Mesenchymal stem cell (in vitro differentiated cells and primary cell): ENCODE results near the gene SPATA24.
"Not testable (repeated sequence)": the region's sequence is repeated elsewhere in the genome, so short reads cannot be mapped to it uniquely, and the experiment has no call there.

Experiments
- DNase-seq: peaks from one replicate; pipeline ENCODE4 v3.0.0-alpha.2; 2013
- H2AFZ ChIP-seq: one replicate; pipeline ENCODE4 v1.6.1; 2013; ENCODE audit warnings: low read depth, mild to moderate bottlenecking, control low read depth, inconsistent platforms, low read length, moderate library complexity
- H2AK5ac ChIP-seq: 2 replicates; pipeline ENCODE4 v1.6.1; 2013; ENCODE audit warnings: low read length, moderate library complexity, mild to moderate bottlenecking, inconsistent platforms; ENCODE audit not compliant: severe bottlenecking
- H2BK120ac ChIP-seq: one replicate; pipeline ENCODE4 v1.6.1; 2013; ENCODE audit warnings: low read depth, mild to moderate bottlenecking, inconsistent platforms, low read length, moderate library complexity
- H2BK12ac ChIP-seq, 2 experiments: one replicate each; pipeline ENCODE4 v1.6.1; 2013; ENCODE audit warnings: inconsistent platforms in 2 of 2, low read length in 2 of 2, mild to moderate bottlenecking in 2 of 2, moderate library complexity in 2 of 2, control low read depth in 1 of 2
- H2BK15ac ChIP-seq: one replicate; pipeline ENCODE4 v1.6.1; 2013; ENCODE audit warnings: mild to moderate bottlenecking, low read depth, inconsistent platforms; ENCODE audit not compliant: poor library complexity, severe bottlenecking
- H2BK5ac ChIP-seq: 2 replicates; pipeline ENCODE4 v1.6.1; 2013; ENCODE audit warnings: low read depth, mild to moderate bottlenecking, low read length, control low read depth, inconsistent platforms; ENCODE audit not compliant: poor library complexity, severe bottlenecking
- H3K14ac ChIP-seq, 2 experiments: one replicate each; pipeline ENCODE4 v1.6.1; 2013; ENCODE audit warnings: inconsistent platforms in 2 of 2, low read length in 2 of 2, control low read depth in 1 of 2, mild to moderate bottlenecking in 1 of 2, moderate library complexity in 1 of 2
- H3K18ac ChIP-seq, 2 experiments: one replicate each; pipeline ENCODE4 v1.6.1; 2013; ENCODE audit warnings: inconsistent platforms in 2 of 2, low read length in 2 of 2, control low read depth in 1 of 2, low read depth in 1 of 2, mild to moderate bottlenecking in 1 of 2
- H3K23ac ChIP-seq, 2 experiments: one replicate each; pipeline ENCODE4 v1.6.1; 2013; ENCODE audit warnings: inconsistent platforms in 2 of 2, low read length in 2 of 2, mild to moderate bottlenecking in 2 of 2, moderate library complexity in 2 of 2, control low read depth in 1 of 2
- H3K27ac ChIP-seq: 2 replicates; pipeline ENCODE4 v1.5.1; 2013; ENCODE audit warnings: mild to moderate bottlenecking, moderate library complexity, low read length, control low read depth, inconsistent platforms; ENCODE audit not compliant: poor library complexity, severe bottlenecking
- H3K27me3 ChIP-seq, 2 experiments: 2 replicates each; pipeline versions ENCODE4 v1.6.1 to v1.7.0; 2013; ENCODE audit warnings: low read length in 2 of 2, mild to moderate bottlenecking in 2 of 2, moderate library complexity in 2 of 2, control low read depth in 1 of 2, inconsistent platforms in 1 of 2; ENCODE audit not compliant: control insufficient read depth in 1 of 2, insufficient read depth in 1 of 2
- H3K36me3 ChIP-seq, 2 experiments: 2 replicates each; pipeline versions ENCODE4 v1.6.1 to v1.7.0; 2013; ENCODE audit warnings: low read length in 2 of 2, control low read depth in 1 of 2, inconsistent platforms in 1 of 2, low read depth in 1 of 2, mild to moderate bottlenecking in 1 of 2; ENCODE audit not compliant: insufficient read depth in 2 of 2, control insufficient read depth in 1 of 2
- H3K4ac ChIP-seq, 2 experiments: one replicate each; pipeline ENCODE4 v1.6.1; 2013; ENCODE audit warnings: inconsistent platforms in 2 of 2, low read length in 2 of 2, mild to moderate bottlenecking in 2 of 2, moderate library complexity in 2 of 2, control low read depth in 1 of 2, low read depth in 1 of 2
- H3K4me1 ChIP-seq: 2 replicates; pipeline ENCODE4 v1.6.1; 2013; ENCODE audit warnings: low read depth, low read length, control low read depth; ENCODE audit not compliant: control insufficient read depth, insufficient read depth
- H3K4me2 ChIP-seq: 2 replicates; pipeline ENCODE4 v1.6.1; 2013; ENCODE audit warnings: low read length, mild to moderate bottlenecking, inconsistent platforms; ENCODE audit not compliant: poor library complexity, severe bottlenecking
- H3K4me3 ChIP-seq, 2 experiments: 2 replicates each; pipeline versions ENCODE4 v1.5.1 to v1.7.0; 2013; ENCODE audit warnings: low read length in 2 of 2, mild to moderate bottlenecking in 2 of 2, control low read depth in 1 of 2, low read depth in 1 of 2; ENCODE audit not compliant: insufficient read depth in 1 of 2
- H3K79me1 ChIP-seq: replicated peaks from 2 replicates; pipeline ENCODE4 v1.6.1; 2013; ENCODE audit warnings: mild to moderate bottlenecking, control low read depth, low read length, inconsistent platforms; ENCODE audit not compliant: poor library complexity, severe bottlenecking
- H3K9ac ChIP-seq: 2 replicates; pipeline ENCODE4 v1.7.0; 2013; ENCODE audit warnings: mild to moderate bottlenecking, low read length, moderate library complexity
- H3K9me3 ChIP-seq: 2 replicates; pipeline ENCODE4 v1.7.0; 2013; ENCODE audit warnings: mild to moderate bottlenecking, low read length; ENCODE audit not compliant: control insufficient read depth
- H4K8ac ChIP-seq: one replicate; pipeline ENCODE4 v1.6.1; 2013; ENCODE audit warnings: inconsistent platforms, mild to moderate bottlenecking, low read length, moderate library complexity
- H4K91ac ChIP-seq: one replicate; pipeline ENCODE4 v1.6.1; 2013; ENCODE audit warnings: mild to moderate bottlenecking, low read length, inconsistent platforms
- WGBS: methylation state at CpG from one replicate; pipeline ENCODE4 v1.1.7; 2013; ENCODE audit warnings: mixed read lengths; 5-methylcytosine and 5-hydroxymethylcytosine counted together

The SPATA24 gene

DNA sequence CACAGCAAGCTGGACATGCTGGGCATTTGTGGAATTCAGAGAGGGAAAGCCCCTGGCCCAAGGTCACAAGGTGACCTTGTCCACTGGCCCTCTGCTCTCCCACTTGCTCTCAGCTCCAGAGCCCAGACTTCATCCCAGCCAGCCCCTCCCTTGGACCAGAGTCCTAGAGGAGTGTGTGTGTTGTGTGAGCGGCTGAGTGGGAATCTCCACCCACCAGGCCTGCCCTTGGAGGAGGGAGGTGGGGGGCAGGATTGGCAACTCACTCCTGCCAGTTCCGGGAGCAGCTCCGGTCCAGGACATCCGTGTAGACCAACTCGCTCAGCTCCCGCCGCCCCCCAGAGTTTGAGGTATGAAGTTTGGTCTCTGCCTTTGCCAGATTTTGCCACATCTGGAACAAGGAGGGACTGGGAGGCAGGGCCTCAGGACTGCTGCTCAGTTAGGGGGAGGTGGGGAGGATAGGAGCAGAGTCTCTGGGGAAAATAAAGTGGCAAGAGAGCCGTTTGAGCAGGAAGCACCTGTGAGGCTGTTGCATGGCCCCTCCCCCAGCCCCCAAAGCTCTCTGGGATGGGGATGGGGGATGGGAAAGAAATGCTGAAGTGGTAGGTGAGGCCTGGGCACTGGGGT lies 15.6 kb downstream of the SPATA24 start:
- 40% methylated on average over 7 of the region's 8 CpGs for WGBS
- no peak overlapping the region for H3K4me3 ChIP-seq

DNA sequence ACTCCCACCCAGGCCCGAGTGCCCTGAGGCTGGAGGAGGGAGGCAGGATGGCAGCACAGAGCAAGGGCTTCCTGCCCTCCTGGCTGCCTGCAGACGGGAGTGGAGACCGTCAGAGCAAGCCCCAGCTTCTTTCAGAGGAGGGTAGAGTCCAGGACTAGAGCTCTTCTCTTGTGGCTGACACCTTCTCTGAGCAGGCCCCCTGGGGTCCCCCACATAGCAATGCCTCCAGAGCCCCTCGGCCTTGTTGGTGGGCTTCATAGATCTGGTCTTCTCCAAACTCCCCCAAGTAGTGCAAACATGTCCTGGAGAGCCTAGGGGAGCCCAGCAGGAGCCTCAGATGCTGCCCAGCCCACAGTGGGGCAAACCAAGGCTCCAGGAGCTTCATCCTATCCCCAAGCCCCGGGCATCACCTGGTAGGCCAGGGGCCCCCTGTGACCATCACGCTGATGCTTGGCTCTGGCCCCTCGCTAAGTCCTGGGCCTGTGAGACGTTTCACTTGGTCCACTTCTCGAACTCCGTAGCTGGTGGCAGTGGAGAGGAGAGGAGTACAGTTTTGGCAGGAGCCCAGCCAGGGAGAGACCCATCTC lies 16.2 kb downstream of the SPATA24 start:
- Histone ChIP-seq H3K14ac (no peak overlapping the region), H2BK12ac (no peak overlapping the region), H3K9ac (no peak overlapping the region), H2AFZ (no peak overlapping the region), H3K79me1 (no peaks in the 10 kb centered on the region), H2BK120ac (no peak overlapping the region), H2BK15ac (no peak overlapping the region), H3K27ac (no peak overlapping the region), H3K23ac (no peak overlapping the region), H3K18ac (no peak overlapping the region), H3K9me3 (no peaks in the 10 kb centered on the region), H3K4me1 (peaks cover 27% of the 10 kb centered on the region), H3K36me3 (no peaks in the 10 kb centered on the region), H2AK5ac (no peak overlapping the region), H3K4ac (no peak overlapping the region), H4K8ac (no peak overlapping the region), H3K4me3 (no peak overlapping the region), H2BK5ac (no peak overlapping the region), H3K4me2 (no peak overlapping the region), H4K91ac (no peak overlapping the region), H3K27me3 (peaks cover 0 to under 1% of the 10 kb centered on the region in 2 experiments)
- WGBS, result 87% methylated on average over 10 of the region's 10 CpGs
- no peak for DNase-seq

More for the DNA sequence above, 15.6 kb downstream of the SPATA24 start:
- H2AK5ac ChIP-seq, result no peak overlapping the region
- peaks cover 28% of the 10 kb centered on the region for H3K4me1 ChIP-seq
- no peak overlapping the region for H2BK15ac ChIP-seq
- no peaks in the 10 kb centered on the region for H3K9me3 ChIP-seq
- no peaks in the 10 kb centered on the region for H3K36me3 ChIP-seq
- peaks cover 4 to 6% of the 10 kb centered on the region in 2 experiments for H3K27me3 ChIP-seq
- no peak overlapping the region for H4K91ac ChIP-seq
- no peak overlapping the region for H3K27ac ChIP-seq
- H3K9ac ChIP-seq, result no peak overlapping the region
- H4K8ac ChIP-seq, result no peak overlapping the region
- H2AFZ ChIP-seq, result no peak overlapping the region
- H2BK5ac ChIP-seq, result no peak overlapping the region
- DNase-seq, result no peak
- H3K23ac ChIP-seq, result no peak overlapping the region
- H3K14ac ChIP-seq, result no peak overlapping the region
- no peaks in the 10 kb centered on the region for H3K79me1 ChIP-seq
- H2BK120ac ChIP-seq, result no peak overlapping the region
- no peak overlapping the region for H3K4ac ChIP-seq
- no peak overlapping the region for H3K4me2 ChIP-seq
- H2BK12ac ChIP-seq, result no peak overlapping the region
- no peak overlapping the region for H3K18ac ChIP-seq

DNA sequence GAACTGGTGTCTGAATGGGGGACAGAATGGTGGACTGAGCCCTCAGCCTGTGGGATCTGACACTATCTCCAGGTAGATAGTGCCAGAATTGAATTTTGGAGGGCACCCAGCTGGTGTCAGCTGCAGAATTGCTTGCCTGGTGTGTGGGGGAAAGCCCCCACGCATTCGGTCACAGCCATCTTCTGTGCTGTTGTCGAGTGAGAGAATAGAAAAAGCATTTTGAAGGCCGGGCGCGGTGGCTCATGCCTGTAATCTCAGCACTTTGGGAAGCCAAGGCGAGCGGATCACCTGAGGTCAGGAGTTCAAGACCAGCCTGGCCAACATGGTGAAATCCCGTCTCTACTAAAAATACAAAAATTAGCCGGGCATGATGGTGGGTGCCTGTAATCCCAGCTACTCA lies 16.9 kb downstream of the SPATA24 start:
- WGBS, result 93% methylated on average over 10 of the region's 10 CpGs

DNA sequence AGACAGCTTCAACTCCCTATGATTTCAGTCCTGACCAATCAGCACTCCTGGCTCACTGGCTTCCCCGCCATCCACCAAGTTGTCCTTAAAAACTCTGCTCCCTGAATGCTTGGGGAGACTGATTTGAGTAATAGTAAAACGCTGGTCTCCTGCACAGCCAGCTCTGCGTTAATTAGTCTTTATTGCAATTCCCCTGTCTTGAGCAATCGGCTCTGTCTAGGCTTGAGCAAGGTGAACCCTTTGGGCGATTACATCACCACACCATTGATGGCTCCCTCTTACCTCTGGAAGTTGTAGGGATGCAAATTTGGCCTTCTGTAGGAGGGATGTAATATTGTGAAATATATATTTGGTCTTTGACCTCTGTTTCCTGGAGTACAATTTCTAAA lies 17.8 kb downstream of the SPATA24 start:
- H2AFZ ChIP-seq, result no peak overlapping the region
- H3K4me1 ChIP-seq, result peaks cover 30% of the 10 kb centered on the region
- H3K18ac ChIP-seq, result no peak overlapping the region
- H4K8ac ChIP-seq, result no peak overlapping the region
- H3K79me1 ChIP-seq, result no peaks in the 10 kb centered on the region
- no peak overlapping the region for H2BK5ac ChIP-seq
- WGBS, result 96% methylated on average over 5 of the region's 5 CpGs
- H3K23ac ChIP-seq, result no peak overlapping the region
- H3K9ac ChIP-seq, result no peak overlapping the region
- no peak overlapping the region for H2AK5ac ChIP-seq
- no peak overlapping the region for H2BK12ac ChIP-seq
- no peak overlapping the region for H3K14ac ChIP-seq
- no peak overlapping the region for H2BK120ac ChIP-seq
- no peak overlapping the region for H2BK15ac ChIP-seq
- no peak overlapping the region for H3K4me2 ChIP-seq
- no peak overlapping the region for H3K4me3 ChIP-seq
- no peak overlapping the region for H3K27ac ChIP-seq
- no peaks in the 10 kb centered on the region for H3K27me3 ChIP-seq
- no peaks in the 10 kb centered on the region for H3K36me3 ChIP-seq
- no peaks in the 10 kb centered on the region for H3K9me3 ChIP-seq
- no peak overlapping the region for H4K91ac ChIP-seq
- H3K4ac ChIP-seq, result no peak overlapping the region
- no peak for DNase-seq

More for the DNA sequence above, 16.9 kb downstream of the SPATA24 start:
- not testable (repeated sequence) for H2BK5ac ChIP-seq, DNase-seq, H3K14ac ChIP-seq, H3K9me3 ChIP-seq, H3K4me2 ChIP-seq, H2AFZ ChIP-seq, H3K27me3 ChIP-seq, H2AK5ac ChIP-seq, H3K4me3 ChIP-seq, H4K8ac ChIP-seq, H2BK15ac ChIP-seq, H3K4ac ChIP-seq, H4K91ac ChIP-seq, H3K79me1 ChIP-seq, H3K36me3 ChIP-seq, H2BK120ac ChIP-seq, H3K27ac ChIP-seq, H3K23ac ChIP-seq, H3K9ac ChIP-seq, H3K18ac ChIP-seq, H2BK12ac ChIP-seq
- H3K4me1 ChIP-seq, result peaks cover 27% of the 10 kb centered on the region
